PFSK-1 (cell line): Measurements from ENCODE around the gene NCAPH2.

Source experiments
- FOXP2 ChIP-seq: optimal IDR thresholded peaks from 2 replicates; pipeline ENCODE3; 2011; ENCODE audit warnings: borderline replicate concordance, control low read depth, inconsistent platforms; ENCODE audit not compliant: insufficient read depth; ENCODE audit errors: extremely low read length, extremely low read depth
- POLR2AphosphoS5 ChIP-seq: IDR thresholded peaks from 2 replicates; pipeline ENCODE4 v1.6.1; 2012; ENCODE audit warnings: low read depth, mild to moderate bottlenecking, control low read depth, low read length, moderate library complexity
- SIN3A ChIP-seq: IDR thresholded peaks from 2 replicates; pipeline ENCODE4 v1.6.1; 2012; ENCODE audit warnings: mild to moderate bottlenecking, low read length, moderate library complexity, borderline replicate concordance; ENCODE audit not compliant: insufficient read depth
- TAF1 ChIP-seq: IDR thresholded peaks from 2 replicates; pipeline ENCODE4 v1.6.1; 2012; ENCODE audit warnings: low read length, control low read depth, borderline replicate concordance; ENCODE audit not compliant: insufficient read depth
- TF ChIP-seq, protein P1 (sequence below), 2 experiments: IDR thresholded peaks; 2 replicates each; pipeline versions ENCODE4 v1.6.1 to v1.8.0; 2011 to 2012; ENCODE audit warnings: low read depth in 2 of 2, low read length in 2 of 2, control low read depth in 1 of 2, inconsistent platforms in 1 of 2, mild to moderate bottlenecking in 1 of 2, moderate library complexity in 1 of 2; ENCODE audit not compliant: insufficient read depth in 1 of 2

NCAPH2 gene

DNA sequence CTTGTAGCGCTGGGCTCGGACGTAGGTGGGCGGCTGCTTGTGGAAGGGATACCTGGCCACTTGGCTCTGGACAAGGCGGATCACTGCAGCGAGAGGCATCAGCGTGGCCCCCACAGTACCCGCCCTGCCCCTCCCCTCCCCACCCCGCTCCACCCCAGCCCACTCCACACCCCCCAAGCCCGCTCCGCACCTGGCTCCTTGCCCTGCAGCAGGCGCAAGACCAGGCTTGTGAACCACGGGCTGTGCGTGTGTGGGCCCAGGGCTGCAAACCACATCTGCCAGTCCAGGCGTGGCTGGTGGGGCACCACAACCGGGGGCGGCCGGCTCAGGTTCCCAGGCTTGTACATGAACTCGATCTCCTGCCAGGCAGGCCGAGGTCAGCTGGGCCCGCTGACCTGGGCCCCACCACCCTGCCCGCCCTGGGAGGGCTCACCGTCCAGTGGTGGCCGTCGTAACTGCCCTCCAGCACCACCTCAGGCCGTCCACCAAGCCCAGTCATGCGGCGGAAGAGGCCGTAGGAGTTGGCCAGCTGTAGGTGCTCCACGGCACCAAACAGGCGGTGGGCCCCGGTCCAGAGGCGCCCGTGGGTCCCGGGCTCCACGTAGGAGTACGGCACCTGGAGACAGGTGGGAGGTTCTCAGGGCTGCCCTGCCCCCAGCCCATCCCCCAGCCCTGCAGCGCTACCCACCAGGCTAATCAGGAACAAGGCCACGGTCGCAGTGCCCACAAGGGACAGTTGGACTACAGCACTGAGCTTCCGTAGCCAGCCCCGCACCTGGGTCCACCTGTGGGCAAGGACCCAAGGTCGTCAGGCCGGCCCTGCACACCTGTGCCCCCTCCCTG is 3.4 kb upstream of the NCAPH2 start:
- TF ChIP-seq TAF1 = no peak
- no peak for TF ChIP-seq POLR2AphosphoS5
- TF ChIP-seq, protein P1, sequence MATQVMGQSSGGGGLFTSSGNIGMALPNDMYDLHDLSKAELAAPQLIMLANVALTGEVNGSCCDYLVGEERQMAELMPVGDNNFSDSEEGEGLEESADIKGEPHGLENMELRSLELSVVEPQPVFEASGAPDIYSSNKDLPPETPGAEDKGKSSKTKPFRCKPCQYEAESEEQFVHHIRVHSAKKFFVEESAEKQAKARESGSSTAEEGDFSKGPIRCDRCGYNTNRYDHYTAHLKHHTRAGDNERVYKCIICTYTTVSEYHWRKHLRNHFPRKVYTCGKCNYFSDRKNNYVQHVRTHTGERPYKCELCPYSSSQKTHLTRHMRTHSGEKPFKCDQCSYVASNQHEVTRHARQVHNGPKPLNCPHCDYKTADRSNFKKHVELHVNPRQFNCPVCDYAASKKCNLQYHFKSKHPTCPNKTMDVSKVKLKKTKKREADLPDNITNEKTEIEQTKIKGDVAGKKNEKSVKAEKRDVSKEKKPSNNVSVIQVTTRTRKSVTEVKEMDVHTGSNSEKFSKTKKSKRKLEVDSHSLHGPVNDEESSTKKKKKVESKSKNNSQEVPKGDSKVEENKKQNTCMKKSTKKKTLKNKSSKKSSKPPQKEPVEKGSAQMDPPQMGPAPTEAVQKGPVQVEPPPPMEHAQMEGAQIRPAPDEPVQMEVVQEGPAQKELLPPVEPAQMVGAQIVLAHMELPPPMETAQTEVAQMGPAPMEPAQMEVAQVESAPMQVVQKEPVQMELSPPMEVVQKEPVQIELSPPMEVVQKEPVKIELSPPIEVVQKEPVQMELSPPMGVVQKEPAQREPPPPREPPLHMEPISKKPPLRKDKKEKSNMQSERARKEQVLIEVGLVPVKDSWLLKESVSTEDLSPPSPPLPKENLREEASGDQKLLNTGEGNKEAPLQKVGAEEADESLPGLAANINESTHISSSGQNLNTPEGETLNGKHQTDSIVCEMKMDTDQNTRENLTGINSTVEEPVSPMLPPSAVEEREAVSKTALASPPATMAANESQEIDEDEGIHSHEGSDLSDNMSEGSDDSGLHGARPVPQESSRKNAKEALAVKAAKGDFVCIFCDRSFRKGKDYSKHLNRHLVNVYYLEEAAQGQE (IDR thresholded peaks at IDR 0.05; ENCODE audit: insufficient read depth in 1 of 2, low read depth in 2 of 2, low read length in 2 of 2) = no peak
- TF ChIP-seq SIN3A = no peak
- TF ChIP-seq FOXP2 = no peak

DNA sequence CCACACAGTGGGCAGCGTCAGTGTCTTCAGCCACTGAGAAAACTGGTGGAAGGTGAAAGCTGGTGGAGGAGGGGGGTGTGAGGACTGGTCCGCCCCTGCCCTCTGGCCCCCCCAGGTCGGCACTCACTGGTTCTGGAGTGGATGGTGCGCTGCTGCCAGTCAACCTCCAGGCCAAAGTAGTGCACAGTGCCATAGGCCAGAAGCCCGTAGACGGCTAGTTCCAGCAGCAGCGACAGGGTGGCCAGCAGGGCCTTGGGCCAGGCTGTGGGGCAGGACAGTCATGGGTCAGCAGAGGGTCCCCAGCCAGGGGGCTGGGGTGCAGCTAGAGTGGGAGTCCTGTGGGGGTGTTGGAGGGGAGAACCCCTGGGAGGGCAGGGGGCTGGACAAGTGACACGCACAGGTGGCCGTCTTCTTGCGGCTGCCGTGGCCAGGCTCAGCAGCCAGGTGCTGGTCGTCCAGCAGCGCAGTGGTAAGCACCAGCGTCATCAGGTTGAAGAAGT is 2.7 kb upstream of the NCAPH2 start:
- TF ChIP-seq, protein P1 (IDR thresholded peaks at IDR 0.05; ENCODE audit: insufficient read depth in 1 of 2, low read depth in 2 of 2, low read length in 2 of 2) = no peak
- no peak for TF ChIP-seq FOXP2
- TF ChIP-seq SIN3A = no peak
- TF ChIP-seq TAF1 = no peak
- no peak for TF ChIP-seq POLR2AphosphoS5

DNA sequence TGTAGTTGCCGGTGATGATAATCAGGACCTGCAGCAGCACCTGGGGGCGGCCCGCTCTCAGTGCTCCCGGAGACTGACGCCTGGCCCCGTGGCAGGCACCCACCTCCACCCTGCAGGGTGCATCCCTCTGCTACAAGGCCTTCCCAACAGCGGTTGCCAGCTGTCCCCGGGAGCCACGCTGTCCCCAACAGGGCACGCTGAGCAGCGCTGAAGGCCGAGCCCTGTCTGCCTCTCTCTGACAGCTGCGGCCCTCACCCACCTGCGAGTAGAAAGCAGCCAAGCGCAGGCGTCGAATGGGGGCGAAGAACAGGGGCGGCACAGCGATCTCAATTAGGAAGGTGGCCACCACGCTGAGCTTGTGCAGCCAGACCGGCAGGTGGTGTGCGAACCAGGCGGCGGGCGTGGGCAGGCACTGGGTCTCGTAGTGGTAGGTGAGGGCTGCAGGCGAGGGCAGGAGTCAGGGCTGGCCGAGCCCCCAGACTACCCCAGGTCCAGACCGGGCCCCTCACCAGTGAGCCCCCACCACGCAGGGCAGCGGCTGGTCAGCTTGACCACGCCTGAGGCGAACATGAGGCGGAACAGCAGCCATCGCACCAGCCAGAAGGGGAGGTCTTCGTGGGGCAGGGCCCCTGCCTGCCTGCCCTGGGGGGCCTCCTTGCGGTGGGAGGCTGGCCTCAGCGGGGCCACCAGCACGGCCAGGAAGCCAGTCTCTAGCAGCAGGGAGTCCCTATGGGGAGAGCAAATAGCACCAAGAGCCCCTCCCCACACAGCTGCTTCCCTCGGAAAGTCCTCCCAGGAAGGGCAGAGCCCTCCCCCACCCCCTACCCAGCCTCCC is 2.0 kb upstream of the NCAPH2 start:
- TF ChIP-seq TAF1 = no peak
- TF ChIP-seq SIN3A = no peak
- no peak for TF ChIP-seq FOXP2
- no peak for TF ChIP-seq POLR2AphosphoS5
- TF ChIP-seq, protein P1 (IDR thresholded peaks at IDR 0.05; ENCODE audit: insufficient read depth in 1 of 2, low read depth in 2 of 2, low read length in 2 of 2) = no peak

DNA sequence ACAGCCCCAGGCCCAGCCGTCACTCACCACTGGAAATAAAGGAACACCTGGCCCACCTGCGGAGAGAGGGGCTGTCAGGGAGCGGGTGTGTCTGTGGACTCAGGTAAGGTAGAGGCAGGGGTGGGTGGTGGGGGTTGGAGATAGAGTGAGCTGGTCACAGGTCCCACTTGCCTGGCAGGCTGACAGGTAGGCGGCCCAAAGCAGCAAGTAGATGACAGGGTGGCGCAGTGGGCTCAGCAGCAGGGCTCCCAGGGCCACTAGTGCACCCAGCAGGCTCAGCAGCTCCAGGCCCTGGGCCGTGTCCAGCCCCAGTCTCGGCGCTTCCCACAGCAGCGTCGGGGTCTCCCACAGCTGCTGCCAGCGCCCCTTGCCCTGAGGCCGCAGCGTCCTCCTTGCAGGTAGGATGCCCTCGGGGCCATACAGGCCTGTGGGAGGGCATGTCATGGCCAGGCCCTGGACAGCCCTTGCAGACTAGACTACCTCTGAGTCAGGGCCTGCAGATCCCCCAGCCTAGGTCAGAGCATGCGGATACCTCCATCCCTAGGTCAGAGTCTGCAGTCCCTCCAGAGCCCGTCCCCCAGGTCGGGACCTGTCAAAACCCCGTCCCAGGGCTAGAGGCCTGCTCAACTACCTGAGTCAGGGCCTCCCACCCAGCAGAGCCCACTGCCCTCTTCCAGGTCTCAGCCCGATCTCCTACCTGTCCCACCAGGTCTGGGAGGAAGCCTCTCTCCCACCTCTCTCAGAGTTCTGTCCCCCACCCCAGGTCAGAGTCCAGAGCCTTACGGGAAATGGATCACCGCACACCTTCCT is 1.2 kb upstream of the NCAPH2 start:
- TF ChIP-seq, protein P1 (IDR thresholded peaks at IDR 0.05; ENCODE audit: insufficient read depth in 1 of 2, low read depth in 2 of 2, low read length in 2 of 2) = no peak
- TF ChIP-seq TAF1 = no peak
- no peak for TF ChIP-seq POLR2AphosphoS5
- TF ChIP-seq SIN3A = no peak
- TF ChIP-seq FOXP2 = no peak
